OCI-LY7 (cell line): ENCODE data around the gene MTERF4.

Experiments
- EZH2phosphoT487 ChIP-seq: fragments of 200-600 bp; sonication (generic); IDR thresholded peaks from 2 replicates; pipeline ENCODE4 v1.6.1; 2018; ENCODE audit warnings: low read depth, borderline replicate concordance, mild to moderate bottlenecking, mixed run types, antibody characterized with exemption, low read length, moderate library complexity, mixed read lengths
- TF ChIP-seq, protein P1 (sequence below): fragments of 200-600 bp; sonication (generic); conservative IDR thresholded peaks from 2 replicates; pipeline ENCODE4 v1.5.1; 2014; ENCODE audit warnings: mild to moderate bottlenecking, antibody characterized with exemption, low read length, moderate library complexity, mixed read lengths

DNA sequence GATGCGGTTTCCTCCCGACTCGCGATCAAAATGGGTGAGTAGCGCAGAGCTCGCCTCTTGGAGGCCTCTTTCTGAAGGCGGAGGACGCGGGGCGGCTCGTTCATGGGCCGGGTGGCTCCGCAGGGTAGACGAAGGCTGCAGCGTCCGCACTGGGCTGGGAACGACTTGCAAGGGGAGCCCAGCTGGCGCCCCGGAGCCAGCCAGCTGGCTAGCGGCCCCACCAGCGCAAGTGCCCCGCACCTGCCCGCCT is 47.5 kb upstream of the MTERF4 start:
- TF ChIP-seq, protein P1, sequence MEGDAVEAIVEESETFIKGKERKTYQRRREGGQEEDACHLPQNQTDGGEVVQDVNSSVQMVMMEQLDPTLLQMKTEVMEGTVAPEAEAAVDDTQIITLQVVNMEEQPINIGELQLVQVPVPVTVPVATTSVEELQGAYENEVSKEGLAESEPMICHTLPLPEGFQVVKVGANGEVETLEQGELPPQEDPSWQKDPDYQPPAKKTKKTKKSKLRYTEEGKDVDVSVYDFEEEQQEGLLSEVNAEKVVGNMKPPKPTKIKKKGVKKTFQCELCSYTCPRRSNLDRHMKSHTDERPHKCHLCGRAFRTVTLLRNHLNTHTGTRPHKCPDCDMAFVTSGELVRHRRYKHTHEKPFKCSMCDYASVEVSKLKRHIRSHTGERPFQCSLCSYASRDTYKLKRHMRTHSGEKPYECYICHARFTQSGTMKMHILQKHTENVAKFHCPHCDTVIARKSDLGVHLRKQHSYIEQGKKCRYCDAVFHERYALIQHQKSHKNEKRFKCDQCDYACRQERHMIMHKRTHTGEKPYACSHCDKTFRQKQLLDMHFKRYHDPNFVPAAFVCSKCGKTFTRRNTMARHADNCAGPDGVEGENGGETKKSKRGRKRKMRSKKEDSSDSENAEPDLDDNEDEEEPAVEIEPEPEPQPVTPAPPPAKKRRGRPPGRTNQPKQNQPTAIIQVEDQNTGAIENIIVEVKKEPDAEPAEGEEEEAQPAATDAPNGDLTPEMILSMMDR = no peak
- TF ChIP-seq EZH2phosphoT487 = no peak
